T-helper 17 cell (primary cell): ENCODE data around the gene PLA2G4E. TPM values are rescaled to one million over a fixed set of nuclear protein-coding genes. Genes with fewer than 3 reads are reported as not detected.
A peak's percentile ranks its signal among the peaks of the same experiment; 100 is the strongest.

Experiments
- ATAC-seq: fragments of 150-1000 bp; cut with Tn5 transposase; 2 replicates; pipeline ENCODE4 v1.10.0; 2021; ENCODE audit warnings: mild to moderate bottlenecking, moderate library complexity
- DNase-seq, 3 donors: peaks; one replicate each; pipeline versions ENCODE4 v3.0.0 to v3.0.0-alpha.2; 2020 to 2021
- H3K9me3 ChIP-seq: one replicate; pipeline ENCODE4 v1.7.0; 2013; ENCODE audit warnings: low read length, mild to moderate bottlenecking; ENCODE audit not compliant: control insufficient read depth, poor library complexity, severe bottlenecking
- H3K27ac Mint-ChIP-seq: one replicate; pipeline ENCODE4 v1.8.0; 2022; ENCODE audit warnings: mild to moderate bottlenecking, moderate library complexity, mixed read lengths
- H3K27me3 Mint-ChIP-seq: one replicate; pipeline ENCODE4 v1.8.0; 2022; ENCODE audit warnings: mixed read lengths
- H3K36me3 Mint-ChIP-seq: one replicate; pipeline ENCODE4 v1.8.0; 2022; ENCODE audit warnings: low read depth, mixed read lengths
- H3K4me1 Mint-ChIP-seq: one replicate; pipeline ENCODE4 v1.8.0; 2022; ENCODE audit warnings: mild to moderate bottlenecking, mixed read lengths
- H3K4me3 Mint-ChIP-seq: one replicate; pipeline ENCODE4 v1.8.0; 2022; ENCODE audit warnings: mild to moderate bottlenecking, moderate library complexity, mixed read lengths
- total RNA-seq, 4 donors: library from RNA in 2 of 4; stranded (reverse) in 2 of 4; gene quantifications; one replicate each; pipeline ENCODE4 v1.2.3 and lab custom pipeline; 2022 to 2026

Gene PLA2G4E
- total RNA-seq, 2 donors from 2014 or later, result not detected

GRCh38 chr15:41967506-41968206 is 53.2 kb downstream of the PLA2G4E start:
- no peaks in the 10 kb centered on the region for H3K9me3 ChIP-seq
- ATAC-seq (no peak), DNase-seq (no peak)
- Mint-ChIP-seq H3K27ac (peak overlapping the region; percentile 97), H3K4me3 (peak overlapping the region; percentile 73), H3K4me1 (peaks cover 47% of the 10 kb centered on the region), H3K36me3 (peaks cover 5% of the 10 kb centered on the region), H3K27me3 (no peaks in the 10 kb centered on the region)

- H3K36me3 Mint-ChIP-seq, result peaks cover 3% of the 10 kb centered on the region
- peaks cover 48% of the 10 kb centered on the region for H3K4me1 Mint-ChIP-seq
- ATAC-seq (no peak), DNase-seq (no peak)
- H3K27ac Mint-ChIP-seq, result peak overlapping the region; percentile 91
- H3K4me3 Mint-ChIP-seq, result peak overlapping the region; percentile 7
- no peaks in the 10 kb centered on the region for H3K27me3 Mint-ChIP-seq
- H3K9me3 ChIP-seq, result no peaks in the 10 kb centered on the region
Measured at GRCh38 chr15:41966920-41967465, 53.8 kb downstream of the PLA2G4E start.

DNA sequence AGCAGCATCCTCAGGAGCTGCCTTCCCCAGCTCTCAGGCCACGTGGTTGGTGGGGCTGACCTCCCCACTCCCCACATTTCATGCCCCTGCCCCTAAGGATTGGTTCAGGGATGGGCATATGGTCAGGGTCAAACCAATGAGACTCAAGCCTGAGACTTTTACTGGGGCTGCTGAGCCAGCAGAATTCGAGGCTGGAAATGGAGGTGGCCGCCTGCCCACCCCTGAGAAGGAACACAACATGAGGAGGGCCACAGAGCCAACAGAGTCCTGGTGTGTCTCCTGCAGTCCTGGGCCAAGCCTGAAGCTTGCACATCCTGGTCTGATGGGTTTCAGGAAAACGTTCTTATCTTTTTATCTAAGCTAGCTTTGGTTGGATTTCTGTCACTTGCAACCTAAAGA is 54.4 kb downstream of the PLA2G4E start:
- Mint-ChIP-seq H3K4me1 (peaks cover 52% of the 10 kb centered on the region), H3K36me3 (peaks cover 3% of the 10 kb centered on the region), H3K4me3 (peak overlapping the region; percentile 78), H3K27me3 (no peaks in the 10 kb centered on the region), H3K27ac (peak overlapping the region; percentile 91)
- no peak for ATAC-seq
- H3K9me3 ChIP-seq, result no peaks in the 10 kb centered on the region
- DNase-seq, result no peak

DNA sequence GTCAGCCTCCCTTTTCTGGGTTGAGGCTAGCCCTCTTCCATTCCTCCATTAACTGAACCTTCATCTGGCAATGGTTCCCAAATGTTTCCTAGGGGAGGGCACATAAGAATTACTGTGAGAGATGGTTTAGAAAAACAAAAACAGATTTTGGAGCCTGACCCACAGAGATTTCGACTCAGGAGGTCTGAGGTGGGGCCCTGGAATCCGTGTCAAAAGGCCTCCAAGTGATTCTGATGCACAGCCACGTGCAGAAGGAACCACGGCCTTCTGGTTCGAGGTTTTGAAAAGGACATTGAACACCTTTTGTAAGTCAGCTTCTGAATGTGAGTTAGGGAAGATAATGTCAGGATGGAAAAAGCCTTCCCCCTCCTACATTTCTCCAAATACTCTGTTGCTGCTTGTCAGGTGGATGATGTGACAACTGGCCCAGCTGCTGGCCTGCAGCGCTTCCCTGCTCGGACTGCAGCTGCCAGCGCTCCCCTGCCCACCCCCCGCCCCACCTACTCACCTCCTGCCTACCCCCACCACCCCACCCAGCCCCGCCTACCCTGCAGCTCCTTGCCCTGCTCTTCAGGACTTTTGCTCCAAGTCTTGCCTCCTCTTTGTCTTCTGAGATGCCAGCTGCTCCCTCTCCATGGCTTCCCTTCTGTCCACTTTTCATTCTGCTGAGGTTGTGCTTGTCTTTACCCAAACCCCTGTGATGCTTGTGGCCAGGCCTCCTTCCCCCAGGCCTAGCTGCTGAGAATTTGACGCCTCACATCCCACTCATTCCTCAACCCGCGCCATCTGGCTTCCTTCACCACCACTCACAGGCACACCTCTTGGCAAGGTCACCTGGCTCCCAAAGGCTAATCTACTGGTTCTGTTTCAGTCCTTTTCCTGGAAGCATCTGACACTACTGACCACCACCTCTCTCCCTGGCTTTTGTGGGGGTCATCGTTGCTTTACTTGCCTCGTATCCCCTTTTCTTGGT is 55.1 kb downstream of the PLA2G4E start:
- no peaks in the 10 kb centered on the region for H3K27me3 Mint-ChIP-seq
- DNase-seq, result no peak
- peaks cover 3% of the 10 kb centered on the region for H3K36me3 Mint-ChIP-seq
- peaks cover 45% of the 10 kb centered on the region for H3K4me1 Mint-ChIP-seq
- no peaks in the 10 kb centered on the region for H3K9me3 ChIP-seq
- peak overlapping the region; percentile 91 for H3K27ac Mint-ChIP-seq
- H3K4me3 Mint-ChIP-seq, result peak overlapping the region; percentile 78
- no peak for ATAC-seq

GRCh38 chr15:41961595-41962202 is 59.1 kb downstream of the PLA2G4E start:
- Mint-ChIP-seq H3K27me3 (no peaks in the 10 kb centered on the region), H3K4me3 (no peak overlapping the region), H3K27ac (no peak overlapping the region), H3K4me1 (peaks cover 29% of the 10 kb centered on the region), H3K36me3 (peaks cover 3% of the 10 kb centered on the region)
- DNase-seq (no peak), ATAC-seq (no peak)
- no peaks in the 10 kb centered on the region for H3K9me3 ChIP-seq

DNA sequence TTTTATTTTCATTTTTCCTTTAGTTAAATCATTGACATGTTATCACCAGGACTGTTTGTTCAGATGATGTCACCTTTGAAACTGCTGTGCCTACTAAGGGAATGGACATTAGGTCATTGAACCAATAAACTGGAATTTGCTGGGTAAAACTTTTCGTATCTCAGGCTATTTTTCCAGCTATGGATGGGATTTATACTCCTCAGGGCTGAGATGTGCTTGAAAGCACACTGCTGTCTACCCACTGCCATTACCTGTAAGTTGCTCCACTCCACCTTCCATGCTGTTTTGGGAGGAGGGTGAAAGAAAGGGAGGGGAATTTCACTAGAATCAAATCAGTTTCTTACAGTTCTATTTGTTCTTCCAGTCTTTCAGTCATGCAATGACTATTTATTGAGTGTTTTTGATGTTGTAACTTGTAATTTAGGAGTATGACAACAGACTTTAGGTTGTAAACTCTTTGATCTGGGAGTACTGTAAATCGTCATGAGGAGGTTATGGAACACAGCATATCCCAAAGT is 59.8 kb downstream of the PLA2G4E start:
- H3K9me3 ChIP-seq, result no peaks in the 10 kb centered on the region
- Mint-ChIP-seq H3K27me3 (no peaks in the 10 kb centered on the region), H3K4me1 (peaks cover 25% of the 10 kb centered on the region), H3K4me3 (no peak overlapping the region), H3K36me3 (peaks cover 2% of the 10 kb centered on the region), H3K27ac (no peak overlapping the region)
- DNase-seq, result no peak
- ATAC-seq, result no peak

DNA sequence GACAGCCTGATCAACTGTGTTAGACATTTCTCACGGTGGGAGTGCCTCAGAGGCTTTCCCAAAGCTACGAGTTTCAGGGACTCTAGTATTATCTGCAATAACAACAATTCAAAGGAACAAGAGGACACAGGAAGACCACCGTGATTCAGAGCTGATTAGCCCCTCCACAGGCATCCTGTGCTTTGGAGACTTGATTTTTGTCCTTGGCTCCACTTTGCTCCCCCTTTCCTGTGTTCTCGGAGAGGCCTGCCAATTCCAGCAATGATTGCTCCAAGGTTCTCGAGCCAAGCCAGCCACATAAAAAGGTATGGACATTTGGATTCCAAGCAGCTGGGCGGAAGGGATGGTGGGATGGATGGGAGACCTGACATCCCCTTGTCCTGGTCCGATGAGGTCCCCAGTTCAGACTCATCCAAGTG is 62.8 kb downstream of the PLA2G4E start:
- Mint-ChIP-seq H3K4me3 (peak overlapping the region; percentile 3), H3K4me1 (peaks cover 26% of the 10 kb centered on the region), H3K27ac (no peak overlapping the region), H3K27me3 (no peaks in the 10 kb centered on the region), H3K36me3 (no peaks in the 10 kb centered on the region)
- no peaks in the 10 kb centered on the region for H3K9me3 ChIP-seq
- ATAC-seq (no peak), DNase-seq (no peak)

GRCh38 chr15:41957021-41957897 is 63.6 kb downstream of the PLA2G4E start:
- Mint-ChIP-seq H3K36me3 (peaks cover 2% of the 10 kb centered on the region), H3K27me3 (no peaks in the 10 kb centered on the region), H3K4me3 (no peak overlapping the region), H3K27ac (peak overlapping the region; percentile 59), H3K4me1 (peaks cover 25% of the 10 kb centered on the region)
- no peaks in the 10 kb centered on the region for H3K9me3 ChIP-seq
- ATAC-seq, result peak; percentile 28
- no peak for DNase-seq

DNA sequence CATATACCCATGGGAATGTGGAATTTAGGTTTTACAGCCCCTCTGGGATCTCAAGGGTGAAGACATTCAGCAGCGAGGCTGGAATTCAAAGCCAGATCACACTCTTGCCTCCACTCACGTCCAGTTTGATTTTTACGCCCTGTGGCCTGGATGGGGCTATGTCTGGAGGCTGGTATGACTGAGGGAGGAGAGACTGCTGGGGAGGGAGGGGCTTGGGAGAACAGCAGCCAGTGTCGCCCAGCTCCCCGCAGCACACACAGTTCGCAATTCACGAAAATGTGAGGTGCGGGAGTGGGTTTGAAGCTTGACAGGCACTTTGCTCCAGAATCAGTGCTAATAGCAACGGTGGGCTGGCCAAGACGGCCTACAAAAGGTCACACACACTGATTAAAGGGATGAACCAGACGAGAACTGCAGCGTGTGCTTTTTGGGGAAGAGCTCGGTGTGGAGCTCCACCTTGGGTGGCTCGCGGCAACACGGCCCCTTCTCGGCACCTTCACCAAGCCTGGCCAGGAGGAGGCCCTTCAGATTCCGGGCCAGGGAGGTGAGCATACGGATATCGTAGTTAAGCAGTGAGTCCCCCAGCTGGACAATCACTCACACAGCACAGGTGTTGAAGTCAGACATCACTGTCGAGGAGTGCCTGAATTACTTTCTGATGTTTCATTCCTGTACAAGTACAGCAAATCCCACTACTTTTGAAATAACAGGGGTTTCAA is 64.9 kb downstream of the PLA2G4E start:
- DNase-seq, result no peak
- Mint-ChIP-seq H3K27me3 (no peaks in the 10 kb centered on the region), H3K4me3 (no peak overlapping the region), H3K27ac (no peak overlapping the region), H3K4me1 (peaks cover 20% of the 10 kb centered on the region), H3K36me3 (peaks cover 3% of the 10 kb centered on the region)
- no peak for ATAC-seq
- H3K9me3 ChIP-seq, result no peaks in the 10 kb centered on the region

GRCh38 chr15:41955100-41955499 is 65.7 kb downstream of the PLA2G4E start:
- H3K4me3 Mint-ChIP-seq, result no peak overlapping the region
- ATAC-seq (no peak), DNase-seq (no peak)
- H3K36me3 Mint-ChIP-seq, result peaks cover 5% of the 10 kb centered on the region
- H3K9me3 ChIP-seq, result no peaks in the 10 kb centered on the region
- no peaks in the 10 kb centered on the region for H3K27me3 Mint-ChIP-seq
- no peak overlapping the region for H3K27ac Mint-ChIP-seq
- peaks cover 22% of the 10 kb centered on the region for H3K4me1 Mint-ChIP-seq

DNA sequence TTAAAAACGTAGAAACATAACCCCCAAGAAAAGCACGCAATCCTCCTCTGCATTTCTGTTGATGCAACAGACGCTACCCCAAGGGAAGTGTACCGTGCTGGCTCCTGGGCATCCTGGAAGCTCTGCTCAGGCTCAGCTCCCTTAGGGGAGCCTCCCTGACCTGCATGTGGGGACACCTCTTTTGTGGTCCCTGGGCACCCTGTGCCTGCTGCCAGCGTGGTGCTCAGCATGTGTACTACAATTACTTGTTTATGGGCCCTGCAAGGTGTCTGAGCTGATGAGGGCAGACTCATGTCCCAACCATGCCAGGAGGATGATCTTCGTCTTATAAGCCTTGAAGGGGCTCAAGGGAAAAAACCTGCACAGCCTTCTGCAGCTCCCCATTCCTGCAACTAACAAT is 66.8 kb downstream of the PLA2G4E start:
- H3K27ac Mint-ChIP-seq, result no peak overlapping the region

More for the DNA sequence above, 66.8 kb downstream of the PLA2G4E start:
- DNase-seq (no peak), ATAC-seq (no peak)
- no peaks in the 10 kb centered on the region for H3K9me3 ChIP-seq
- Mint-ChIP-seq H3K4me3 (no peak overlapping the region), H3K4me1 (peaks cover 22% of the 10 kb centered on the region), H3K36me3 (peaks cover 5% of the 10 kb centered on the region), H3K27me3 (no peaks in the 10 kb centered on the region)
